Measurements from ENCODE around the gene HTR3E.

The HTR3E gene

GRCh38 chr3:184096811-184097383, at the start of gene HTR3E:
TSS of gene HTR3E (plus strand) at chr3:184097064. CDS start at chr3:184097530, 466 bp downstream.
- H3K27ac ChIP-seq (ENCODE audit: low read length): no peak within 1 kb of the TSS
- H3K9me3 ChIP-seq (replicated peaks; ENCODE audit: insufficient read depth, low read length): no peaks in the 10 kb centered on the region; the same call in 1 of the 2 replicates
- H3K9me2 ChIP-seq (replicated peaks; ENCODE audit: insufficient read depth, low read length): no peaks in the 10 kb centered on the region
- no peak within 1 kb of the TSS for H2AFZ ChIP-seq (ENCODE audit: low read length)
- H3K79me2 ChIP-seq (ENCODE audit: low read length): no peaks in the 10 kb centered on the region
- no peaks in the 10 kb centered on the region for H3K36me3 ChIP-seq (replicated peaks; ENCODE audit: insufficient read depth, low read length)
- H3K27me3 ChIP-seq (replicated peaks; ENCODE audit: insufficient read depth, low read length): no peaks in the 10 kb centered on the region
- H3K4me1 ChIP-seq (ENCODE audit: low read length): no peaks in the 10 kb centered on the region
- H3F3A ChIP-seq (ENCODE audit: insufficient read depth, low read length): no peaks in the 10 kb centered on the region
- H3K4me3 ChIP-seq (ENCODE audit: low read length): no peak within 1 kb of the TSS
- no peak within 1 kb of the TSS for H3K4me2 ChIP-seq (ENCODE audit: low read depth, low read length)
- H4K20me1 ChIP-seq (ENCODE audit: insufficient read depth, low read length): no peaks in the 10 kb centered on the region
- H3K9ac ChIP-seq (ENCODE audit: low read length): no peak within 1 kb of the TSS
- TF ChIP-seq CTCF (IDR thresholded peaks at IDR 0.05; ENCODE audit: low read length) (no peak), EZH2 (optimal IDR thresholded peaks at IDR 0.05; ENCODE audit: low read depth, low read length) (no peak), EZH2phosphoT487 (IDR thresholded peaks at IDR 0.05; ENCODE audit: low read length) (no peak)
- DNase-seq: no peak

- Histone ChIP-seq H3K9me2 (replicated peaks; ENCODE audit: insufficient read depth, low read length) (no peaks in the 10 kb centered on the region), H4K20me1 (ENCODE audit: insufficient read depth, low read length) (no peaks in the 10 kb centered on the region), H2AFZ (ENCODE audit: low read length) (0 out of 2 replicates have a peak overlapping the region, but pooled peaks have one; percentile 20), H3K27me3 (replicated peaks; ENCODE audit: insufficient read depth, low read length) (no peaks in the 10 kb centered on the region; the same call in 1 of the 2 replicates), H3K9ac (ENCODE audit: low read length) (no peak overlapping the region), H3K4me2 (ENCODE audit: low read depth, low read length) (no peak overlapping the region), H3K36me3 (replicated peaks; ENCODE audit: insufficient read depth, low read length) (no peaks in the 10 kb centered on the region), H3K9me3 (replicated peaks; ENCODE audit: insufficient read depth, low read length) (no peaks in the 10 kb centered on the region), H3K4me1 (ENCODE audit: low read length) (no peaks in the 10 kb centered on the region), H3K27ac (ENCODE audit: low read length) (no peak overlapping the region), H3K4me3 (ENCODE audit: low read length) (no peak overlapping the region), H3F3A (ENCODE audit: insufficient read depth, low read length) (no peaks in the 10 kb centered on the region), H3K79me2 (ENCODE audit: low read length) (no peaks in the 10 kb centered on the region)
- peak; percentile 11 for DNase-seq
- TF ChIP-seq EZH2phosphoT487 (IDR thresholded peaks at IDR 0.05; ENCODE audit: low read length) (no peak), CTCF (IDR thresholded peaks at IDR 0.05; ENCODE audit: low read length) (no peak), EZH2 (optimal IDR thresholded peaks at IDR 0.05; ENCODE audit: low read depth, low read length) (no peak)
Observed at GRCh38 chr3:184050217-184050847, 46.5 kb upstream of the HTR3E start.

- no peak within 1 kb of the TSS for H2AFZ ChIP-seq (ENCODE audit: low read length)
- H3K9me3 ChIP-seq (replicated peaks; ENCODE audit: insufficient read depth, low read length): no peaks in the 10 kb centered on the region
- no peaks in the 10 kb centered on the region for H4K20me1 ChIP-seq (ENCODE audit: insufficient read depth, low read length)
- H3K36me3 ChIP-seq (replicated peaks; ENCODE audit: insufficient read depth, low read length): no peaks in the 10 kb centered on the region
- H3K4me3 ChIP-seq (ENCODE audit: low read length): no peak within 1 kb of the TSS
- no peaks in the 10 kb centered on the region for H3F3A ChIP-seq (ENCODE audit: insufficient read depth, low read length)
- H3K9ac ChIP-seq (ENCODE audit: low read length): no peak within 1 kb of the TSS
- no peaks in the 10 kb centered on the region for H3K9me2 ChIP-seq (replicated peaks; ENCODE audit: insufficient read depth, low read length)
- no peak within 1 kb of the TSS for H3K27ac ChIP-seq (ENCODE audit: low read length)
- no peaks in the 10 kb centered on the region for H3K4me1 ChIP-seq (ENCODE audit: low read length)
- no peaks in the 10 kb centered on the region for H3K79me2 ChIP-seq (ENCODE audit: low read length)
- H3K4me2 ChIP-seq (ENCODE audit: low read depth, low read length): no peak within 1 kb of the TSS
- DNase-seq: no peak
- H3K27me3 ChIP-seq (replicated peaks; ENCODE audit: insufficient read depth, low read length): no peaks in the 10 kb centered on the region; the same call in 1 of the 2 replicates
- TF ChIP-seq EZH2 (optimal IDR thresholded peaks at IDR 0.05; ENCODE audit: low read depth, low read length) (no peak), EZH2phosphoT487 (IDR thresholded peaks at IDR 0.05; ENCODE audit: low read length) (no peak), CTCF (IDR thresholded peaks at IDR 0.05; ENCODE audit: low read length) (no peak)
Observed at GRCh38 chr3:184052767-184053166, 44.1 kb upstream of the HTR3E start, which contains the start of gene HTR3C. TSS of gene HTR3C (plus strand) at chr3:184053047. CDS start at chr3:184053081, 34 bp downstream.
